Muscle layer of duodenum (tissue), 2 donors: ENCODE results near the gene HAX1.

Experiments
- H3K27ac ChIP-seq: one replicate; pipeline ENCODE4 v1.7.0; 2013; ENCODE audit warnings: mild to moderate bottlenecking, low read length
- H3K27me3 ChIP-seq: one replicate; pipeline ENCODE4 v1.7.0; 2013; ENCODE audit warnings: low read depth, mild to moderate bottlenecking, control low read depth, low read length
- H3K36me3 ChIP-seq, 2 donors: one replicate each; pipeline ENCODE4 v1.7.0; 2013; ENCODE audit warnings: low read length in 2 of 2, control low read depth in 1 of 2, mild to moderate bottlenecking in 1 of 2; ENCODE audit not compliant: insufficient read depth in 2 of 2, control insufficient read depth in 1 of 2
- H3K4me1 ChIP-seq, 2 donors: one replicate each; pipeline ENCODE4 v1.7.0; 2013; ENCODE audit warnings: low read length in 2 of 2, mild to moderate bottlenecking in 2 of 2, control low read depth in 1 of 2, moderate library complexity in 1 of 2; ENCODE audit not compliant: insufficient read depth in 2 of 2, control insufficient read depth in 1 of 2
- H3K4me3 ChIP-seq, 2 donors: one replicate each; pipeline ENCODE4 v1.7.0; 2013; ENCODE audit warnings: low read length in 2 of 2, low read depth in 1 of 2, mild to moderate bottlenecking in 1 of 2
- H3K9me3 ChIP-seq, 2 donors: one replicate each; pipeline ENCODE4 v1.7.0; 2013; ENCODE audit warnings: low read length in 2 of 2, control low read depth in 1 of 2, mild to moderate bottlenecking in 1 of 2; ENCODE audit not compliant: control insufficient read depth in 1 of 2
- donor health status: healthy.

The HAX1 gene

DNA sequence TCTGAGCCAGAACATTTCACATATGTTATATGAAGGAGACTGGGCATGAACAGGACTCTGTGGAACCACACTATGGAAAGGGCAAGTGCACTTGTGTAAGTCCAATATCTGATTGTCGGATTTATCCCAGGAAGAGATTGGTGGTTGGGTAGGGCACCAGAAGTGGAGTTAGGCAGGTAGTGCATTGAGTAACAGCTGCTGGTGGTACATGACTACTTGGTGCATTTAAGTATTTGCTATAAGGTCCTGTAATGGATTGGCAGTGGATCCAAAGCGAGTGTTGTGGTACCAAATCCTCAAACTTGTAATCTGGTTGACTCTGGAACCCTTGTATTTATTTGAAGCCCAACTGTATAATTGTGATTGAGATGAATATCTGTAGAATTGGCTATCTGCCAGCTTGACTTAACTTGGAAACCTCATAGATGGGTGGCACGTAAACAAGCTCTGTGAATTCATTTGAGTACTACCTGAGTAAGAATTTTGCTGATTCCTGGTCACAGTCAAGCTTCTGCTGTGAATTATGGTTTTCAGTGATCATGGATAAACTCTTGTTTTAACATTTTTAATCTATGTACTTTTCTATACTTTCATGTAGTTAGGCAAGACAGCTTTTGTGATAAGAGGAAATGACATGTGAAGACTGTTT lies 30.6 kb upstream of the HAX1 start:
- H3K27ac ChIP-seq: no peak overlapping the region
- H3K4me1 ChIP-seq: no peaks in the 10 kb centered on the region
- H3K9me3 ChIP-seq: no peaks in the 10 kb centered on the region
- H3K27me3 ChIP-seq: no peaks in the 10 kb centered on the region
- H3K4me3 ChIP-seq: no peak overlapping the region
- peaks cover 81 to 91% of the 10 kb centered on the region in 2 donors for H3K36me3 ChIP-seq

DNA sequence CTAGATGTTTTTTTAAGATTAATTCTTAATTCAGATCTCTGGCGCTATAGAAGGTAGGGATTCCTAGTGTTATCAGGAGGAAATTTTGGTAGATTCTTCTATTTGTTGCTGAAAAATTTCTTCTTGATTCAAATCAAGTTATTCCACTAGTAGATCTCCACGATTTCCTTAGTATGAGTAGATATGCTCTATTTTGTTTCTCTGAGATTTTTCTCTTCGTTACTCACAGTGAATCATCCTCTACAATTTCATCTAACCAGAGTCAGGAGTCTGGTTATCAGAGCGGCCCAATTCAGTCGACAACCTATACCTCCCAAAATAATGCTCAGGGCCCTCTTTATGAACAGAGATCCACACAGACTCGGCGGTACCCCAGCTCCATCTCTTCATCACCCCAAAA lies 18.8 kb upstream of the HAX1 start:
- Histone ChIP-seq H3K27me3 (no peaks in the 10 kb centered on the region), H3K9me3 (no peaks in the 10 kb centered on the region), H3K4me3 (no peak overlapping the region), H3K4me1 (no peaks in the 10 kb centered on the region), H3K36me3 (peaks cover 77 to 92% of the 10 kb centered on the region in 2 donors), H3K27ac (no peak overlapping the region)

DNA sequence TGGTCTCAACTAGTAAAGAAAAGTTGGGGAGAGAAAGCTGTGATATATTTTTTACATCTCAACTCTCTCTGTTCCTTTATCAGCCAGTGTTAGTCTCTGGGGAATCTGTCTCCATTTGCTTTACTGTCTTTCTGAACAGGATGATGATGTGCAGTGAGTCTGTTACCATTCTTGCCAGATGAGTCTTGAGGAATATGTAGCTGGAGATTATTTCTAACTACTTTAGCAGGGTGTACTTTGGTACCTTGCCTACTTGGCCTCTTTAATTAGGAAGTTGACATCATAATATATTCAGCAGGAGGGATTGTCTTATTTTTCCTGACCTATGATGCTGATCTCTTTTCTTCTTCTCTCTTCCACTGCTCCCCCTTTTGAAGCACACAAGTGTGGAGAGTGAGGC lies 15.7 kb upstream of the HAX1 start:
- Histone ChIP-seq H3K4me1 (no peaks in the 10 kb centered on the region), H3K27ac (no peak overlapping the region), H3K9me3 (no peaks in the 10 kb centered on the region), H3K36me3 (peaks cover 80 to 92% of the 10 kb centered on the region in 2 donors), H3K27me3 (no peaks in the 10 kb centered on the region), H3K4me3 (no peak overlapping the region)

DNA sequence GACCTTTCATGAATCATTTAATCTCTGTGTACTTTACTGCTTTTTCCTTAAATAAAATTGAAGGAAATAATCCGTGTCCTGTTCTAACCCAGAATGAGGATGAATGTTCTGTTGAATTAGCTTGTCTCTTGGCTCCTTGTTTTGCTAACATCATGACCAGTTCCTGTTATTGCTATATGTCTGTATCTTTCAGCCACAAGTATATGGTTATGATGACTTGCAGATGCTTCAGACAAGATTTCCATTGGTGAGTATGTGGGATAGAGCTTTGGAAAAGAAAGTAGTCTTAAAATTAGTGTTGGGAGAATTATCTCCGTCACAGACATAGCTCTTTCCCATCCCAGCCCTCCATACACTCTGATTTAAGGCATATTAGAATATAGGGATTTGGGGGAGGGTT lies 13.6 kb upstream of the HAX1 start:
- Histone ChIP-seq H3K27ac (no peak overlapping the region), H3K36me3 (peaks cover 96 to 100% of the 10 kb centered on the region in 2 donors), H3K4me3 (no peak overlapping the region), H3K27me3 (no peaks in the 10 kb centered on the region), H3K4me1 (no peaks in the 10 kb centered on the region), H3K9me3 (no peaks in the 10 kb centered on the region)

DNA sequence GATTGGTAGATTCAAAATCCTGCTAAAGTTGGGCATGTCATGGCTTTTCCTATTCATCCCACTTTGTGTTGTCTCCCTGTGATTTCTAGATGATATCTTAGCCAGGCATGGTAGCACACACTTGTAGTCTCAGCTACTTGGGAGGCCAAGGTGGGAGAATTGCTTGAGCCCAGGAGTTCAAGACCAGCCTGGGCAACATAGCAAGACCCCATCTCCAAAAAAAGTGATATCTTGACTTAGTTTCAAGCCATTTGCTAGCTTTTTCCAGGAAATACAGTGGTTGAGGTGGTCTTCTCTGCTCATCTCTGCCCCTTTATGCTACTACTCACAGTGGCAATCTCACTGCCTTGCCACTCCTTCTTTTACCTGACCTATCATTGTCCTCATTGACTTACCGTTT lies 12.3 kb upstream of the HAX1 start:
- Histone ChIP-seq H3K27ac (no peak overlapping the region), H3K4me3 (no peak overlapping the region), H3K36me3 (peaks cover 88 to 96% of the 10 kb centered on the region in 2 donors), H3K4me1 (no peaks in the 10 kb centered on the region), H3K9me3 (no peaks in the 10 kb centered on the region), H3K27me3 (no peaks in the 10 kb centered on the region)

DNA sequence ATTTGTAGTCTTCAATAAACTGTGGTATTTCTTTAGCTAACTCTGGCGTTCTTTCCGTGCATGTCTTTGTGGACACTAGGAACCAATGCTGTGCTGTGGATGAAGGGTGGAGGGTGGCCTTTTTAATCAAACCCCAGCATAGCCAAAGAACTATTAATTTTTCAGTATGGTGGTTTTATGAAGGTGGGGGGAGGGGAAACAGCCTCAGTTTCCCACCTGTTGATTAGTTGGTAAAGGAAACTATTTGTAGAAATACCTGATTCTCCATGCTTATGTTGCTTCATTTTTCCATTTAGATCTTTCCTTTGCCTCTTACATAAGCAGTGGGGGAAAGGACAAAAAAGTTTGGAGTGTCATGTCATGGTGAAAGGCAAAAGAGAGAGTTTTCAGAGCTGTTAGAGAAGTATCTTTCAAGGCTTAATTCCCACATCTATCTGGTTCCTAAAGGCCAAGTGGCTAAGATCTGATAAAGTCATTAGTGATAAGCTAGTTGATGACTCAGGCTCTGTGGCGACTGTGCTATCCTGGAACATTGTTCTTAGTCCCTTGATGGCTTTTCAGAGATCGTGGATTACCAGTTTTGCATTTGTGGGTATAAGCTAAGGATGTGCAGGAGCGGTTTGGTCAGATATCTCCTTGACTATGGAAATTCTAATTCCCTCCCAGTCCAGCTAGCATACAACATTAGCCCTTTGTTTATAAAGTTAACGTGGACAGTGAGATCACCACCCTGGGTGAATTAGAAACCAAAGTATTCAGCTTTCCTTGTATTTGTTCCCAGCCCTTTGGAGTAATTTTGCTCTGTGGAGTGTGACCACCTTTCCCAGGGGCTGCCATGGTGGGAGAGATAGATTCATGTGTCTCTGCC lies 8.7 kb upstream of the HAX1 start:
- Histone ChIP-seq H3K27ac (no peak overlapping the region), H3K4me1 (no peaks in the 10 kb centered on the region)

DNA sequence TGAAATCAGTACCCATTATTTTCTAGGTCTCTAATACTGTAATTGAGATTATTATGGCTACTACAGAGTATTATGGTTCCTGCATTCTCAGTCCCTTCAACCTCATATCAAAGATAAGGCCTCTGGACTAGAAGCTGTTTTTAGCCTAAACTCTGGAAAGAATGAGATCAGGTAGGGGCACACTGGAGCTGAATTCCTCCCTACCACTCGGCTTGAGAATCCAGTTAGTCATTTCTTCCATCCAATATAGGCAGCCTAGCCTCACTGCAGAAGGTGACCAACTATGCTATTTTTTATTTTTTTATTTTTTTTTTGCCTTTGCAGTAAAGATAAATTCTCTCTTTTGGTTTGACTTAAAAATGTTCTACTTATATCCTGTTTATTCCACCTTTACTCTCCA lies 8.0 kb upstream of the HAX1 start:
- Histone ChIP-seq H3K9me3 (no peaks in the 10 kb centered on the region), H3K4me1 (no peaks in the 10 kb centered on the region), H3K4me3 (no peak overlapping the region), H3K36me3 (peaks cover 67 to 84% of the 10 kb centered on the region in 2 donors), H3K27me3 (no peaks in the 10 kb centered on the region), H3K27ac (no peak overlapping the region)

More for the DNA sequence above, 8.7 kb upstream of the HAX1 start:
- Histone ChIP-seq H3K36me3 (peaks cover 65 to 84% of the 10 kb centered on the region in 2 donors), H3K27me3 (no peaks in the 10 kb centered on the region), H3K9me3 (no peaks in the 10 kb centered on the region), H3K4me3 (no peak overlapping the region)

DNA sequence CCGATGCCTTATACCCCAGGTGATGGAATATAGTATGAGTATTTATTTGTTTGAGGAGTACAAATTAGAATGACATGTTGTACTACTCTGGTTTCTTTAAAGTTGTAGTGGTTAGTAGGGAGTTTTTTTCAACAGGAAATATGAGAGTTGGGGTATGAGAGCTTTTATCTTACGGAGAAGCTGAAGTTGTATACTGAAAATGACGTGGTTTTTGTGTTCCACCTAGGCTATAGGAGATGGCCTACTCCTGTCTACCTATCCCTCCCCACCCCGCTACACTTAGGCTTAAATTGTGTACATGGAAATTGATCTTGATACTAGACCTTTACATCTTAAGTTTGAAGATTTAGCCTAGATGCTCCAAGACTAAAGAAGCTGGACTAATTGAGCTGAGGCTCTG lies 6.8 kb upstream of the HAX1 start:
- H3K36me3 ChIP-seq: peaks cover 62 to 83% of the 10 kb centered on the region in 2 donors
- no peaks in the 10 kb centered on the region for H3K9me3 ChIP-seq
- H3K27ac ChIP-seq: no peak overlapping the region
- no peak overlapping the region for H3K4me3 ChIP-seq
- no peaks in the 10 kb centered on the region for H3K27me3 ChIP-seq
- H3K4me1 ChIP-seq: no peaks in the 10 kb centered on the region

DNA sequence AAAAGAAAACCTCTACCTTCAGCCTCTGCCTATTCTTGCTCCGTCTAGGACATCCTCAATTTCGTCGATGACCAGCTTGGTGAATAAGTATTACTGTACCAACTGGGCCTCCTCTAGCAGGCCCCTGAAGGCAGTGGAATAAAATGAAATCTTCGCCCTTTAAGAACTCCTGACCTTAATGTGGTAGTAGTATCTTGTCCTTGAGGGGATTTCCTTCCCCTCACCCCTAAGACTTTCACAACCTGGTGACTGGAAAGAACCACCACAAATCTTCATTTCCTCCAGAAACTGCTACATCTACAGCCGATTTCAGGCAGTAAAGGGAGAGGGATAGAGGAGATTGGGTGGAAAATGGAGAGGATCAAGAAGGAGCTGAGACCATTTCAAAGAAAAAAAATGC lies 1.6 kb upstream of the HAX1 start:
- Histone ChIP-seq H3K4me1 (peaks cover 3 to 14% of the 10 kb centered on the region in 2 donors), H3K4me3 (no peak overlapping the region), H3K9me3 (no peaks in the 10 kb centered on the region), H3K36me3 (peaks cover 35 to 52% of the 10 kb centered on the region in 2 donors), H3K27ac (no peak overlapping the region), H3K27me3 (no peaks in the 10 kb centered on the region)

DNA sequence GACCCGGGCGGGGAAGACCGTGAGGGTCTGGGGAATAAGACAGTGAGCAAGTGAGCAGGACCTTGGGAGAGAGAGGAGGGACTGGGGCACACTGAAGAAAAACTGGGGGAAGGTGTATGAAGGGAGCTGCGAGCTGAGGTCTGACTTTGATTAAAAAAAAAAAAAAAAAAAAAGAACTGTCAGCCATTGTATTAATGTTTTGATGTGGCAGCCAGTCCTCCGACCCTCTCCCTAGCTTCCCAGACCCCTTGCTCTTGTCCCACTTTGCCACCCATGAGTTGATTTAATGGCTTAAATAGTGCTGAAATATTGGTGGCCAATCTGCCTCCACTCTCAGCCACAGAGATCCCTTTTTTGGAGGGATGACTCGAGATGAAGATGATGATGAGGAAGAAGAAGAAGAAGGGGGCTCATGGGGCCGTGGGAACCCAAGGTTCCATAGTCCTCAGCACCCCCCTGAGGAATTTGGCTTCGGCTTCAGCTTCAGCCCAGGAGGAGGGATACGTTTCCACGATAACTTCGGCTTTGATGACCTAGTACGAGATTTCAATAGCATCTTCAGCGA lies 652 bp downstream of the HAX1 start:
- Histone ChIP-seq H3K4me3 (peak overlapping the region; percentile 90 to 98), H3K9me3 (no peaks in the 10 kb centered on the region), H3K4me1 (peaks cover 3 to 14% of the 10 kb centered on the region in 2 donors), H3K27ac (peak overlapping the region; percentile 94), H3K27me3 (no peaks in the 10 kb centered on the region), H3K36me3 (peaks cover 29 to 47% of the 10 kb centered on the region in 2 donors)

DNA sequence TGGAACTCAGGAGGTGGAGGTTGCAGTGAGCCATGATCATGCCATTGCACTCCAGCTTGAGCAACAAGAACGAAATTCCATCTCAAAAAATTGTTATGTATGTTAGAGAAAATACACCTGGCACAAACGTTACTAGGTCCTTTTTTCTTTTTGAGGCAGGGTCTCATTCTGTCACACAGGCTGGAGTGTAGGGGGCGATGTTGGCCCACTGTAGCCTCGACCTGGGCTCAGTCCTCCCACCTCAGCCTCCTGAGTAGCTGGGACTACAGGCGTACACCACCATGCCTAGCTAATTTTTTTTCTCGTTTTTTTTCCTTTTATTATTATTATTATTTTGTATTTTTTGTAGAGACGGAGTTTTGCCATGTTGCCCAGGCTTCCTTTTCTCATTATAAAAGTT lies 4.4 kb downstream of the HAX1 start:
- Histone ChIP-seq H3K36me3 (peaks cover 11 to 23% of the 10 kb centered on the region in 2 donors), H3K27me3 (no peaks in the 10 kb centered on the region), H3K27ac (no peak overlapping the region), H3K4me1 (peaks cover 3 to 12% of the 10 kb centered on the region in 2 donors), H3K4me3 (no peak overlapping the region), H3K9me3 (no peaks in the 10 kb centered on the region)
